Measurements from ENCODE around the gene BRD3.

GRCh38 chr9:133991214-133991921, 76.5 kb downstream of the BRD3 start:
- TF ChIP-seq SIN3A (conservative IDR thresholded peaks at IDR 0.05 in 1 of 2, IDR thresholded peaks at IDR 0.05 in 1 of 2; ENCODE audit: low read depth in 1 of 2, low read length in 2 of 2) = no peak
- TF ChIP-seq JUND (IDR thresholded peaks at IDR 0.05; ENCODE audit: low read length) = no peak
- no peak for TF ChIP-seq TAF1 (IDR thresholded peaks at IDR 0.05; ENCODE audit: low read depth, low read length)
- no peak for TF ChIP-seq CTCF (IDR thresholded peaks at IDR 0.05; ENCODE audit: control extremely low read depth in 1 of 3, insufficient read depth in 1 of 3, low read depth in 1 of 3, low read length in 3 of 3)
